ENCODE data around the gene OTUB1.

The OTUB1 gene

DNA sequence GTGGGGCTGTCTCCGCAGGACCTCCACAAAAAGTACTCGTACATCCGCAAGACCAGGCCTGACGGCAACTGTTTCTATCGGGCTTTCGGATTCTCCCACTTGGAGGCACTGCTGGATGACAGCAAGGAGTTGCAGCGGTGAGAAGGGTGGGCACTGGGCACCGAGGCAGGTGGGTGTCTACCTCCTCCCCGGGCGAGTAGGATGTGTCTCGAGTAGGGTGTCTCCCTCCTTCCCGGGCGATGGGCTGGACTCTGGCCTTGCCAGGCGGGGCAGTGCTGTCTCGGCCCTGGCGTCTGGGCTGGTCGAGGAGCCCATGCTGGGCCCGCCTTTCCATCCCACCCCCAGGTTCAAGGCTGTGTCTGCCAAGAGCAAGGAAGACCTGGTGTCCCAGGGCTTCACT lies 10.3 kb downstream of the OTUB1 start:
- H3K4me3 Mint-ChIP-seq, result no peak overlapping the region
- peaks cover 65% of the 10 kb centered on the region for H3K36me3 Mint-ChIP-seq (ENCODE audit: low read depth)
- H3K4me1 Mint-ChIP-seq (ENCODE audit: low read depth), result peaks cover 15% of the 10 kb centered on the region
- no peak for DNase-seq
- H3K9me3 Mint-ChIP-seq, result no peaks in the 10 kb centered on the region
- peaks cover 3% of the 10 kb centered on the region for H3K27me3 Mint-ChIP-seq
- H3K27ac Mint-ChIP-seq, result no peak overlapping the region

- Mint-ChIP-seq H3K36me3 (ENCODE audit: low read depth) (peaks cover 58% of the 10 kb centered on the region), H3K4me1 (ENCODE audit: low read depth) (peaks cover 12% of the 10 kb centered on the region), H3K4me3 (no peak overlapping the region)
Observed at GRCh38 chr11:63997104-63997700, 11.0 kb downstream of the OTUB1 start.

GRCh38 chr11:63997801-63998337 lies 11.6 kb downstream of the OTUB1 start:
- no peak for DNase-seq
- peaks cover 7% of the 10 kb centered on the region for H3K27me3 Mint-ChIP-seq
- H3K9me3 Mint-ChIP-seq, result no peaks in the 10 kb centered on the region
- H3K27ac Mint-ChIP-seq, result no peak overlapping the region
- H3K4me3 Mint-ChIP-seq, result no peak overlapping the region
- H3K36me3 Mint-ChIP-seq (ENCODE audit: low read depth), result peaks cover 53% of the 10 kb centered on the region
- H3K4me1 Mint-ChIP-seq (ENCODE audit: low read depth), result peaks cover 12% of the 10 kb centered on the region

More at GRCh38 chr11:63997104-63997700, 11.0 kb downstream of the OTUB1 start:
- no peak overlapping the region for H3K27ac Mint-ChIP-seq
- H3K27me3 Mint-ChIP-seq, result peaks cover 7% of the 10 kb centered on the region
- DNase-seq, result no peak
- no peaks in the 10 kb centered on the region for H3K9me3 Mint-ChIP-seq

GRCh38 chr11:63998558-63999348 lies 12.5 kb downstream of the OTUB1 start:
- H3K27ac Mint-ChIP-seq, result no peak overlapping the region
- no peak for DNase-seq
- peaks cover 7% of the 10 kb centered on the region for H3K27me3 Mint-ChIP-seq
- H3K9me3 Mint-ChIP-seq, result no peaks in the 10 kb centered on the region
- peaks cover 46% of the 10 kb centered on the region for H3K36me3 Mint-ChIP-seq (ENCODE audit: low read depth)
- peaks cover 10% of the 10 kb centered on the region for H3K4me1 Mint-ChIP-seq (ENCODE audit: low read depth)
- H3K4me3 Mint-ChIP-seq, result no peak overlapping the region

DNA sequence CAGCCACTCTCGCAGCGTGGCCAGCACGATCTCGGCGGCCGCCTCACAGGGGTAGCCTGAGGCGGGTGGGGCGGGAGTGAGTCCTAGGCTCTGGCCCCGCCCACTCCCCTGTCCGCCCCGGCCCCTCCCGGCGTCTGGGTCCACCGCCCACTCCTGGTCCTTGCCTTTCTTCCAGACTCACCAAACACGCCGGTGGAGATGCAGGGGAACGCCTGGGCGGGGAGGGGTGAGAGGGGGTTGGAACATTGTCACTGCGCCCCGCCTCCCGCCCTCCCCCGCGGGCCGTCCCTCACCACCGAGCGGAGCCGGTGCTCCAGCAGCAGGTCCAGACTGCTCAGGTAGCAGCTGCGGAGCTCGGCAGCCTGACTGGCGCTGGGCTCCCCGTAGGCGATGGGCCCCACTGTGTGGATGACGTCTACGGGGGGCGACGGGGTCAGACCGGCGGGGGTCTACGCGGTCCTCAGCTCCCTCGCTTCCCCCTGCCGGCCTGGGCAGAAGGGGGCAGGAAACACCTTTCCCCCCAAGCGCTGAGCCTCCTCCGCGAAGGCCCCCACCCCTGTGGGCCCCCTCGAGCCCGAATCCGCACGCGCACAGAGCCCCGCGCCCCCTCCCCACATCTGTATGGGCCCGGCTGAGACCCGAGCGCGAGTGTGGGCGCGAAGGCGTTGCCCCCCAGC lies 13.2 kb downstream of the OTUB1 start:
- Mint-ChIP-seq H3K9me3 (no peaks in the 10 kb centered on the region), H3K27me3 (peaks cover 7% of the 10 kb centered on the region), H3K4me3 (no peak overlapping the region), H3K4me1 (ENCODE audit: low read depth) (peaks cover 10% of the 10 kb centered on the region), H3K27ac (no peak overlapping the region), H3K36me3 (ENCODE audit: low read depth) (peaks cover 38% of the 10 kb centered on the region)
- peak; percentile 82 for DNase-seq

DNA sequence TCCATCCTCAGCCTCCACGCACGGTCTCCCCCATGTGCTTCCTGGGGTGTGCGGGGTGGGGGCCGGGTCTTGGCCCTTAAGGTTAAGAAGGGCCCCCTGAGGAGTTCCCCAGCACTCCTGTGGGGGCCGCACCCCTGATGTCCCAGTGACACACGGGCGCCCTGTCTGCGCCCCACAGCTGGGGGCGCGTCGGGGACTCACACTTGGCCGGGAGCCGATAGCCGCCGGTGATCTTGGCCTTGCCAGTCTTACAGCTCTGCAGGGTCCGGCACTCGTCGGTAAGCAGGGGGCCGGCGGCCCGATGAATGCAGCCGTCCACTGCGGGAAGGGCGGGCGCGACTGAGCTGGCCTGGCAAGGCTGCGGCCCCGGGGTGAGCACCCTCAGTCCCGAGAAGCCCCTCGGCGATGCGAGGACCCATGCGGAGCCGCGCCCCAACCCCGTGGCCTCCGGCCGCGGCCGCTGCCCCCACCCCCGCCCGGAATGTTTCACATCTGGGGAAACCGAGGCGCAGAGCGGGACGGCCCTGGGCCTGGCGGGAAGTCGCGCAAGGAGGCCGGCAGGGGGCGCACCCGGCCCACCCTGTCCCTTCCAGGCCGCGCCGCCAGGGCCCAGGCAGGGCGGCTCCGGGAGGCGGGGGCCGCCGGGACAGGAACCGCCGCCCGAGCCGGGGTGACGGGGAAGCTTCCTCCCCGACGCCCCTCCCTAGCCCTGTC lies 13.9 kb downstream of the OTUB1 start:
- Mint-ChIP-seq H3K27ac (no peak overlapping the region), H3K4me1 (ENCODE audit: low read depth) (peaks cover 10% of the 10 kb centered on the region), H3K27me3 (peaks cover 7% of the 10 kb centered on the region), H3K4me3 (peak overlapping the region; percentile 25), H3K9me3 (no peaks in the 10 kb centered on the region), H3K36me3 (ENCODE audit: low read depth) (peaks cover 31% of the 10 kb centered on the region)
- peak; percentile 86 for DNase-seq

- H3K27ac Mint-ChIP-seq, result no peak overlapping the region
- H3K36me3 Mint-ChIP-seq (ENCODE audit: low read depth), result peaks cover 25% of the 10 kb centered on the region
- H3K9me3 Mint-ChIP-seq, result no peaks in the 10 kb centered on the region
- H3K4me1 Mint-ChIP-seq (ENCODE audit: low read depth), result peaks cover 10% of the 10 kb centered on the region
- H3K27me3 Mint-ChIP-seq, result peaks cover 12% of the 10 kb centered on the region
- H3K4me3 Mint-ChIP-seq, result peak overlapping the region; percentile 31
- no peak for DNase-seq
Observed at GRCh38 chr11:64000740-64001483, 14.7 kb downstream of the OTUB1 start.

DNA sequence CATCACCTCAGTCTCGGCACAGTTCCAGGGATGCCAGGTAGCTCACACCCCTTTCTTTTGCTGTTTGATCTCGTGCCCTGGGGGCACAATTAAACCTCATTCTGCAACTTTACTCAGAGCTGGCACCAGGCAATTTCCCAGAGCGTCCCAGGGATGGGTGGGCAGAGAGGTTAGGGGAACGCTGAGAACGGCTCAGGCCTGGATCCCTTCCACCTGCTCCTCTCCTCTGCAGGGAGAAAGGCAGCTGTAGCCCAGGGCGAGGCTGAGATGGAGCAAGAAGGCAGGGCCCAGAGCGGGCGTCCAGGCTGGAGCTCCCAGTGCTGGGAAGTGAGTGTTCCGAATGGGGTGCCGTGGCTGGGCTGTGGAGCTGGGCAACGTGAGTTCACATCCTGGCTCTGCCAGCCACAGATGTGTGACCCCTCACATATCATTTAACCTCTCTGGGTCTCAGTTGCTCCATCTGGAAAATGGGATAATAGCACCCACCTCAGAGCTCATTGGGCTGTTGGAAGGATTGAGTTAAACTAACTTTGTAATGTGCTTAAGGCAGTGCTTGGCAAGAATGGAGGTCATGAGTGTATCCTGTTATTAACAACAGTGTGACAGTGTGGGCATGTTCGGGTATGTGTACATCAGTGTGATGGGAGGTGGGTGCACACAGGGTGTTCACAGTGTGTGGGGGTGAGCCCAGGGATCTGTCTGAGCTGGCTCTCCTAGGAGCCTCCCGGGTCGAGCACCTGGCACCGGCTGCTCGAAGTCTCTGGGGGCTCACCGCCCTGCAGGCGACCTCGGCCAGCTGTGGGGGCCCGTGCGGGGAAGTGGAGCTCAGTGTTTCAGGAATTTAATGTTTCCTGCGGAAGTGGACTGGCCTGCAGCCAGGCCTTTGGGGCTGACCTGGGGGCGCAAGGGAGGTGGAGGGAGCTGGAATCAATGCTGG lies 15.5 kb downstream of the OTUB1 start:
- Mint-ChIP-seq H3K27me3 (peaks cover 20% of the 10 kb centered on the region), H3K36me3 (ENCODE audit: low read depth) (peaks cover 16% of the 10 kb centered on the region), H3K4me3 (no peak overlapping the region), H3K27ac (no peak overlapping the region), H3K9me3 (no peaks in the 10 kb centered on the region), H3K4me1 (ENCODE audit: low read depth) (peaks cover 11% of the 10 kb centered on the region)
- no peak for DNase-seq

DNA sequence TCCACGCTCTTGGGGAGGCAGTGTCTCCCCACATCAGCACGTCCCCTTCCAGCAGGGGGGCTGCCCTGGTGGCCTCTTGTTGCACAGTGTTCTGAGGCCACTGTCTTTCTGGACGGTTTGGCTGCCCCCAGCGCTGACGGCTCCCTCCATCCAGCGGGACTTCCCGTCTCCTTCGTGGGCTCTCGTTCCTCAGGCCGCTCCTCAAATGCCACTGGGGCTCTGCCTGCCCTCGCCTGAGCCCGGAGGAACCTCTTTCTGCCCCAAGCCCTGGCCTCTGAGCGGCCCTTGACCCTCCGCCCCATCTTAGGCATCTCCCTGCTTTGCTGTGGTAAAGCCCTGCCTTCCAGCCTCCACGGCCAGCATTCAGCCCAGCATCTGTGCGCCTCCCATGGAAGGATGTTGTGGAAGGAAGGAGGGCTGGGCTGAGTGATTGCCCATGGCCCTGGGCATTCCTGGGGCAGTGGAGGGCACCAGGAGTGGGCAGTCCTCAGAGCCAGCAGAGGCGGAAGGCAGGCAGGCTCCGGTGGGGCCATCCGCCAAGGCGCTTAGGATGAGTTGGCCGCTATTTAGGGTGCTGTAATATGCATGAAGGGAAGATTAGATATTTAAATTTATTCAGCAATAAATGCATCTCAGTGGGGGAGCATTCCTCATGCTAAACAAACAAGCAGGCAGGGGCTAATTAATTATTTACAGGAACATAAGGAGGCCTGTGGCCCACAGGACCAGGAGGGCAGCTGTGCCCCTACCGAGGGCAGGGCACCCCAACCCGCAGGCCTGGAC lies 17.8 kb downstream of the OTUB1 start:
- H3K27me3 Mint-ChIP-seq, result peaks cover 43% of the 10 kb centered on the region
- H3K27ac Mint-ChIP-seq, result no peak overlapping the region
- no peaks in the 10 kb centered on the region for H3K36me3 Mint-ChIP-seq (ENCODE audit: low read depth)
- H3K4me1 Mint-ChIP-seq (ENCODE audit: low read depth), result peaks cover 18% of the 10 kb centered on the region
- no peak overlapping the region for H3K4me3 Mint-ChIP-seq
- no peaks in the 10 kb centered on the region for H3K9me3 Mint-ChIP-seq
- no peak for DNase-seq

DNA sequence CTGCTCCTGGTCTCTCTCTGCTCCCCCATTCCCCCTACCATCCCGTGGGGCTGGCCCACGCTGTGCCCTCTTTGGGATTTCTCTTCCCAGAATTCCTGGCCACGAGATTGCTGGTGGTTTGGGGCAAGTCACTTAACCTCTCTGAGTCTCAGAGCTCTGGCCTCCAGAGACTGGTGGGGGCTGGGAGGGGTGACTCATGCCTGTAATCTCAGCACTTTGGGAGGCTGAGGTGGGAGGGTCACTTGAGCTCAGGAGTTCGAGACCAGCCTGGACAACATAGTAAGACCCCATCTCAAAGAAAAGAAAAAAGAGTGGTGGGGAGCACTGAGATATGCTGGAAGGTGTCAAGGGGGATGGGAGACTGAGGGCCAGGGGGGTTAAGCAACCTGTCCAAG lies 18.3 kb downstream of the OTUB1 start:
- H3K27me3 Mint-ChIP-seq, result peaks cover 46% of the 10 kb centered on the region
- H3K9me3 Mint-ChIP-seq, result no peaks in the 10 kb centered on the region
- peaks cover 15% of the 10 kb centered on the region for H3K4me1 Mint-ChIP-seq (ENCODE audit: low read depth)
- DNase-seq, result no peak
- no peak overlapping the region for H3K4me3 Mint-ChIP-seq
- H3K27ac Mint-ChIP-seq, result no peak overlapping the region
- no peaks in the 10 kb centered on the region for H3K36me3 Mint-ChIP-seq (ENCODE audit: low read depth)

DNA sequence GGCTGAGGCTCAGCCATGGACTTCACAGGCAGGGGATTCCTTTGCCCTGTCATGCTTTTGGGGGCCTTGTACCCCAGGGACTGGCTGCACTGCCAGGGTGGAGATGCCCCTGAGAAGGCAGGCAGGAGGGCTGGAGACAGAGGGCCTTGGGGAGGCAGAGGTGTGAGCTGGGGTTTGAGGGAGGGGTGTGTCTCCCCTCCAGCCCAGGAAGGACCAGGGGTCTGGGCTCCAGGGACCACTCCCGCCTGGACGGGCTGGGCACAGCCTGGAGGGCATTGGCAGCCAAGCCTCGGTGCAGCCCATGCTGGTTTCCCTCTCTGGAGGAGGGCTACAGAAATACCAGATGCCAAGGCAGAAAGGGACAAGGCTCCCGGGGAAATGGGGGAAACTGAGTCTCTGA lies 19.5 kb downstream of the OTUB1 start:
- no peaks in the 10 kb centered on the region for H3K9me3 Mint-ChIP-seq
- no peaks in the 10 kb centered on the region for H3K36me3 Mint-ChIP-seq (ENCODE audit: low read depth)
- H3K27ac Mint-ChIP-seq, result no peak overlapping the region
- H3K27me3 Mint-ChIP-seq, result peaks cover 46% of the 10 kb centered on the region
- DNase-seq, result no peak
- peaks cover 12% of the 10 kb centered on the region for H3K4me1 Mint-ChIP-seq (ENCODE audit: low read depth)
- no peak overlapping the region for H3K4me3 Mint-ChIP-seq

DNA sequence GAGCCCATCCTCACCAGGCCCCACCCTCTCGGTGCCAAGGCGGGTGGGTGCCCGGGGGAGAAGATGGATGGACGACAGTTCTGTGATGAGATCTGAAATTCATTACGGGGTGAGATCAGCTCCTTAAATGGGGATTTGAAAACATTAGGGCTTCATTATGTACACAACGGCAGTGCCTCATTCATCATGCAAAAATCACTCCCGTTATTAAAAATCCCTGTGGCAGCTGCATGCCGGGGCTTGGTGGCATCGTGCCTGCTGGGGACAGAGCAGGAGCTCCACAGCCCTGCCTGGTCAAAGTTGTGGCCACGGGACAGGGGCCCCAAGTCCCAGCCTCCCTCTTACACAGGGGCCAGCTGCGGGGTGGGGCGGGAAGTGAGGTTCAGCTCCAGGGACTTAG lies 20.2 kb downstream of the OTUB1 start:
- no peaks in the 10 kb centered on the region for H3K36me3 Mint-ChIP-seq (ENCODE audit: low read depth)
- no peak overlapping the region for H3K27ac Mint-ChIP-seq
- no peak overlapping the region for H3K4me3 Mint-ChIP-seq
- H3K9me3 Mint-ChIP-seq, result no peaks in the 10 kb centered on the region
- no peak for DNase-seq
- H3K27me3 Mint-ChIP-seq, result peaks cover 44% of the 10 kb centered on the region
- H3K4me1 Mint-ChIP-seq (ENCODE audit: low read depth), result peaks cover 12% of the 10 kb centered on the region

Measured in activated T-cell treated with anti-CD3 and anti-CD28 coated beads, Interleukin-2, amount 50 U/mL, for 24 hours (primary cell).